ENCODE data around the gene FDPS.

- TF ChIP-seq CTCF (conservative IDR thresholded peaks at IDR 0.05 in 1 of 2, IDR thresholded peaks at IDR 0.05 in 1 of 2; ENCODE audit: extremely low read depth in 1 of 2, insufficient read depth in 1 of 2, low read depth in 1 of 2, low read length in 2 of 2): no peak
- no peak for TF ChIP-seq EZH2 (IDR thresholded peaks at IDR 0.05; ENCODE audit: borderline replicate concordance, low read length)
These were observed 46.6 kb upstream of the FDPS start, which contains the start of gene SCAMP3 for GRCh38 chr1:155261852-155262673.

Data from mammary epithelial cell (primary cell).